ENCODE measurements around the gene RABGEF1. TPM values are rescaled to one million over a fixed set of nuclear protein-coding genes. Genes with fewer than 3 reads are reported as not detected.

Gene RABGEF1
- total and polyA plus RNA-seq, 12 donors = 7.2 to 23.4 (median 16.6) TPM

Other genes with a start within 250 kb of the RABGEF1 start
- 10 to 100 TPM in 3 of 10 donors, 1 to 10 TPM in 7; 7.3 to 13.6 (median 9.1) TPM for gene KCTD7, start 111.9 kb upstream of the RABGEF1 start, total RNA-seq
- 1 to 10 TPM; 6.7 to 7.4 TPM for gene KCTD7, start 111.9 kb upstream of the RABGEF1 start, polyA plus RNA-seq
- 10 to 100 TPM; 37.3 to 53.4 (median 46.0) TPM for gene TMEM248, start 180.5 kb downstream of the RABGEF1 start, total RNA-seq
- 10 to 100 TPM; 10.2 to 28.5 TPM for gene TMEM248, start 180.5 kb downstream of the RABGEF1 start, polyA plus RNA-seq